Suprapubic skin (tissue), 4 donors: ENCODE data around the gene AKT1S1. TPM values are rescaled to one million over a fixed set of nuclear protein-coding genes. Genes with fewer than 3 reads are reported as not detected.

Experiments used
- DNase-seq, 2 donors: peaks; one replicate each; pipeline ENCODE4 v3.0.0-alpha.2; 2019; ENCODE audit warnings: low spot score in 2 of 2
- H3K27ac ChIP-seq: fragments of 200-600 bp; sonication (generic); one replicate; pipeline ENCODE4 v1.5.1; 2019
- H3K27me3 ChIP-seq: fragments of 200-600 bp; sonication (generic); one replicate; pipeline ENCODE4 v1.5.1; 2019
- H3K36me3 ChIP-seq: fragments of 200-600 bp; sonication (generic); one replicate; pipeline ENCODE4 v1.5.1; 2019
- H3K4me1 ChIP-seq: fragments of 200-600 bp; sonication (generic); one replicate; pipeline ENCODE4 v1.5.1; 2019
- H3K4me3 ChIP-seq: fragments of 200-600 bp; sonication (generic); one replicate; pipeline ENCODE4 v1.5.1; 2019; ENCODE audit warnings: mild to moderate bottlenecking
- H3K9me3 ChIP-seq: fragments of 200-600 bp; sonication (generic); one replicate; pipeline ENCODE4 v1.5.1; 2019
- CTCF ChIP-seq, 2 donors: fragments of 200-600 bp in 1 of 2; fragments of 450-650 bp in 1 of 2; sonication (generic) in 1 of 2; IDR thresholded peaks; one replicate each; pipeline ENCODE4 v1.5.1; 2016 to 2019; ENCODE audit warnings: antibody characterized with exemption in 2 of 2, mild to moderate bottlenecking in 1 of 2, moderate library complexity in 1 of 2
- EP300 ChIP-seq: sonication (generic); formaldehyde crosslinking; IDR thresholded peaks from one replicate; pipeline ENCODE4 v1.6.1; 2017; ENCODE audit warnings: antibody characterized with exemption
- POLR2A ChIP-seq, 2 donors: fragments of 450-650 bp; IDR thresholded peaks; one replicate each; pipeline ENCODE4 v1.6.1; 2017; ENCODE audit warnings: antibody characterized with exemption in 2 of 2, mild to moderate bottlenecking in 2 of 2, moderate library complexity in 2 of 2
- POLR2AphosphoS5 ChIP-seq, 3 donors: sonication (generic); formaldehyde crosslinking; IDR thresholded peaks; one replicate each; pipeline ENCODE4 v1.6.1; 2017; ENCODE audit warnings: antibody characterized with exemption in 3 of 3
- WGBS: methylation state at CpG from one replicate; pipeline ENCODE4 v1.1.5; 2018; 5-methylcytosine and 5-hydroxymethylcytosine counted together
- total RNA-seq, 4 donors: library from RNA; depleted of rRNA; stranded (reverse); fragments of >200 nt; gene quantifications; one replicate each; pipeline ENCODE4 v1.1.0, GENCODE V29; 2016

Gene AKT1S1
- total RNA-seq, 4 donors from 2014 or later = 19.3 to 25.1 (median 20.0) TPM

GRCh38 chr19:49876422-49877019, 634 bp downstream of the AKT1S1 start:
- TF ChIP-seq CTCF (IDR thresholded peaks at IDR 0.05) (no peak), POLR2A (IDR thresholded peaks at IDR 0.05) (no peak), POLR2AphosphoS5 (IDR thresholded peaks at IDR 0.05) (peak in 1 of 3 donors; percentile 85), EP300 (no peak)
- H3K27me3 ChIP-seq = no peaks in the 10 kb centered on the region
- H3K4me1 ChIP-seq = peaks cover 45% of the 10 kb centered on the region
- no peaks in the 10 kb centered on the region for H3K9me3 ChIP-seq
- H3K27ac ChIP-seq = peak overlapping the region; percentile 99
- DNase-seq = peak; percentile 99
- H3K36me3 ChIP-seq = peaks cover 31% of the 10 kb centered on the region
- under 1% methylated on average over 26 of the region's 46 CpGs for WGBS
- peak overlapping the region; percentile 100 for H3K4me3 ChIP-seq

- under 1% methylated on average over 14 of the region's 28 CpGs for WGBS
- Histone ChIP-seq H3K4me3 (peak overlapping the region; percentile 100), H3K9me3 (no peaks in the 10 kb centered on the region), H3K27me3 (no peaks in the 10 kb centered on the region), H3K27ac (peak overlapping the region; percentile 99), H3K36me3 (peaks cover 31% of the 10 kb centered on the region), H3K4me1 (peaks cover 46% of the 10 kb centered on the region)
- peak in 1 of 2 donors; percentile 87 for DNase-seq
- TF ChIP-seq POLR2A (IDR thresholded peaks at IDR 0.05) = no peak
- TF ChIP-seq EP300 = no peak
- TF ChIP-seq CTCF (IDR thresholded peaks at IDR 0.05) = no peak
- no peak for TF ChIP-seq POLR2AphosphoS5 (IDR thresholded peaks at IDR 0.05)
Observed at GRCh38 chr19:49875857-49876421, 1.2 kb downstream of the AKT1S1 start.

- H3K36me3 ChIP-seq = peaks cover 23% of the 10 kb centered on the region
- TF ChIP-seq CTCF (IDR thresholded peaks at IDR 0.05) = no peak
- TF ChIP-seq POLR2A (IDR thresholded peaks at IDR 0.05) = no peak
- no peak for TF ChIP-seq POLR2AphosphoS5 (IDR thresholded peaks at IDR 0.05)
- no peak for TF ChIP-seq EP300
- WGBS = 85% methylated on average over 4 of the region's 4 CpGs
- no peaks in the 10 kb centered on the region for H3K27me3 ChIP-seq
- peaks cover 54% of the 10 kb centered on the region for H3K4me1 ChIP-seq
- H3K9me3 ChIP-seq = no peaks in the 10 kb centered on the region
- H3K27ac ChIP-seq = peak overlapping the region; percentile 99
- no peak for DNase-seq
- H3K4me3 ChIP-seq = peak overlapping the region; percentile 100
Observed at GRCh38 chr19:49875177-49875576, 2.0 kb downstream of the AKT1S1 start.

- Histone ChIP-seq H3K9me3 (no peaks in the 10 kb centered on the region), H3K27ac (no peak overlapping the region), H3K4me1 (peaks cover 60% of the 10 kb centered on the region), H3K36me3 (peaks cover 18% of the 10 kb centered on the region), H3K27me3 (no peaks in the 10 kb centered on the region), H3K4me3 (no peak overlapping the region)
- no peak for TF ChIP-seq CTCF (IDR thresholded peaks at IDR 0.05)
- TF ChIP-seq POLR2A (IDR thresholded peaks at IDR 0.05) = no peak
- no peak for TF ChIP-seq EP300
- TF ChIP-seq POLR2AphosphoS5 (IDR thresholded peaks at IDR 0.05) = no peak
- WGBS = 93% methylated on average over 10 of the region's 11 CpGs
- DNase-seq = no peak
Observed at GRCh38 chr19:49874503-49875157, 2.5 kb downstream of the AKT1S1 start.

GRCh38 chr19:49873834-49874233, 3.3 kb downstream of the AKT1S1 start:
- no peak overlapping the region for H3K4me3 ChIP-seq
- H3K9me3 ChIP-seq = no peaks in the 10 kb centered on the region
- H3K4me1 ChIP-seq = peaks cover 59% of the 10 kb centered on the region
- no peak overlapping the region for H3K27ac ChIP-seq
- WGBS = 84% methylated on average over 10 of the region's 10 CpGs
- H3K36me3 ChIP-seq = peaks cover 10% of the 10 kb centered on the region
- DNase-seq = no peak
- H3K27me3 ChIP-seq = no peaks in the 10 kb centered on the region
- TF ChIP-seq POLR2A (IDR thresholded peaks at IDR 0.05) (no peak), EP300 (no peak), POLR2AphosphoS5 (IDR thresholded peaks at IDR 0.05) (no peak), CTCF (IDR thresholded peaks at IDR 0.05) (no peak)
